ENCODE data around the gene ZNF892. TPM values are rescaled to one million over a fixed set of nuclear protein-coding genes. Genes with fewer than 3 reads are reported as not detected.

ZNF892 gene
- total and polyA plus RNA-seq, 2 of the 13 experiments (the other 11 are each of a cell fraction or from before 2014, with no cell fraction given) = not detected

DNA sequence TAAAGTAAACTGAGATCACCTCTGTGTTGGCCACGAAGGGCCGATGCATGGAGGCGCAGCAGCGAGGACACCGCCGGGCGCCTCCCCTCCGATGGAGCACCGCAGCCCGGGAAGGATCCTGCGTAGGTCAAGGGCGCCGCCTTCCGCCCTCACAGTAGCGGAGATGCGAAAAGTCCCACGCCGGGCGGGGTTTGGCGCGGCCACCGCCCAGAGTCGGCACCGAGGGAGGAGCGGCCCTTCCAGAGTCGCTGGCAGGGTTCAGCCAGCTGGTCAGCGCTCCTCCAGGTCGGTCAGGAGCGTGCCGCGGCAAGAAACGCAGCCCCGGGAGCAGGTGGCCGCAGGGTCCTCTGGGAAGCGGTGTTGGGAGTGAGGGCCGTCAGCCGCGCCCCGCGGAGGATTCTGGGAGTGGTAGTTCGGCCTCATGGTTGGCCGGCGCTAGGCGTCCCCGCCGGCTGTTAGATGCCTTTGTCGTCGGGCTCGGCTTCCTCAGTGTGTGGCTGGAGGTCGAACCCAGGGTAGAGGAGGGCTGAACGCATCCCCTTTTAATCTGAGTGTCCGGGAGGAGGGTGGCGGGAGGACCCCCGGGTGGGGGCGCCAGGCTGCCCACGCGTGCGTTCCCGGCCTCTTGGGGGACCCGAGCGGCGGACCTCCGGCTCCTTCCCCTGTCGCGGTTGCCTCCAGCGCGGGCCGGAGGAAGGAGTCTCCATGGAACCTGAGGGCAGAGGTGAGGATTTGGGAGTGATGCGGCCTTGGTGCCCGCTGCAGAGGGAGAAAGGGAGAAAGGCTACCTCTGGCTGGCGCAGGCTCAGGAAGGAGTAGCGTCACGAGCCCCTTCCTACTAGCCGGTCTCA lies at the start of gene ZNF892 (continued):
- TF ChIP-seq PITX1 (CRISPR knock-in tag; IDR thresholded peaks at IDR 0.05) (peak; percentile 36; the same call in 1 of the 2 replicates), ZNF350 (CRISPR knock-in tag; IDR thresholded peaks at IDR 0.05; ENCODE audit: borderline replicate concordance, low read depth) (no peak; the same call in 1 of the 2 replicates), ZNF703 (CRISPR knock-in tag; IDR thresholded peaks at IDR 0.05; ENCODE audit: borderline replicate concordance) (peak; percentile 48; the same call in 1 of the 2 replicates), SMAD1 (CRISPR knock-in tag; IDR thresholded peaks at IDR 0.05; ENCODE audit: borderline replicate concordance, low read depth) (no peak), ZNF724P (CRISPR knock-in tag; IDR thresholded peaks at IDR 0.05; ENCODE audit: borderline replicate concordance) (no peak), POLR2A (IDR thresholded peaks at IDR 0.05; ENCODE audit: insufficient read depth in 1 of 2, low read depth in 2 of 2, low read length in 2 of 2) (peak in 1 of 2 experiments; percentile 54; a peak in 2 of 4 replicates), ZNF850 (CRISPR knock-in tag; conservative IDR thresholded peaks at IDR 0.05) (no peak), ZNF292 (CRISPR knock-in tag; IDR thresholded peaks at IDR 0.05; ENCODE audit: borderline replicate concordance, low read depth) (no peak; the same call in 1 of the 2 replicates), ZNF451 (CRISPR knock-in tag; IDR thresholded peaks at IDR 0.05) (0 out of 2 replicates have a peak, but pooled peaks have one; percentile 23), ZNF589 (CRISPR knock-in tag; conservative IDR thresholded peaks at IDR 0.05) (no peak), ZNF709 (CRISPR knock-in tag; IDR thresholded peaks at IDR 0.05) (no peak), FOSL2 (CRISPR knock-in tag; IDR thresholded peaks at IDR 0.05) (no peak; the same call in 1 of the 2 replicates), BRD4 (CRISPR knock-in tag; IDR thresholded peaks at IDR 0.05) (0 out of 2 replicates have a peak, but pooled peaks have one; percentile 48)
- TF ChIP-seq, protein P1, sequence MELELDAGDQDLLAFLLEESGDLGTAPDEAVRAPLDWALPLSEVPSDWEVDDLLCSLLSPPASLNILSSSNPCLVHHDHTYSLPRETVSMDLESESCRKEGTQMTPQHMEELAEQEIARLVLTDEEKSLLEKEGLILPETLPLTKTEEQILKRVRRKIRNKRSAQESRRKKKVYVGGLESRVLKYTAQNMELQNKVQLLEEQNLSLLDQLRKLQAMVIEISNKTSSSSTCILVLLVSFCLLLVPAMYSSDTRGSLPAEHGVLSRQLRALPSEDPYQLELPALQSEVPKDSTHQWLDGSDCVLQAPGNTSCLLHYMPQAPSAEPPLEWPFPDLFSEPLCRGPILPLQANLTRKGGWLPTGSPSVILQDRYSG (CRISPR knock-in tag; IDR thresholded peaks at IDR 0.05) = no peak
- TF ChIP-seq, protein P2, sequence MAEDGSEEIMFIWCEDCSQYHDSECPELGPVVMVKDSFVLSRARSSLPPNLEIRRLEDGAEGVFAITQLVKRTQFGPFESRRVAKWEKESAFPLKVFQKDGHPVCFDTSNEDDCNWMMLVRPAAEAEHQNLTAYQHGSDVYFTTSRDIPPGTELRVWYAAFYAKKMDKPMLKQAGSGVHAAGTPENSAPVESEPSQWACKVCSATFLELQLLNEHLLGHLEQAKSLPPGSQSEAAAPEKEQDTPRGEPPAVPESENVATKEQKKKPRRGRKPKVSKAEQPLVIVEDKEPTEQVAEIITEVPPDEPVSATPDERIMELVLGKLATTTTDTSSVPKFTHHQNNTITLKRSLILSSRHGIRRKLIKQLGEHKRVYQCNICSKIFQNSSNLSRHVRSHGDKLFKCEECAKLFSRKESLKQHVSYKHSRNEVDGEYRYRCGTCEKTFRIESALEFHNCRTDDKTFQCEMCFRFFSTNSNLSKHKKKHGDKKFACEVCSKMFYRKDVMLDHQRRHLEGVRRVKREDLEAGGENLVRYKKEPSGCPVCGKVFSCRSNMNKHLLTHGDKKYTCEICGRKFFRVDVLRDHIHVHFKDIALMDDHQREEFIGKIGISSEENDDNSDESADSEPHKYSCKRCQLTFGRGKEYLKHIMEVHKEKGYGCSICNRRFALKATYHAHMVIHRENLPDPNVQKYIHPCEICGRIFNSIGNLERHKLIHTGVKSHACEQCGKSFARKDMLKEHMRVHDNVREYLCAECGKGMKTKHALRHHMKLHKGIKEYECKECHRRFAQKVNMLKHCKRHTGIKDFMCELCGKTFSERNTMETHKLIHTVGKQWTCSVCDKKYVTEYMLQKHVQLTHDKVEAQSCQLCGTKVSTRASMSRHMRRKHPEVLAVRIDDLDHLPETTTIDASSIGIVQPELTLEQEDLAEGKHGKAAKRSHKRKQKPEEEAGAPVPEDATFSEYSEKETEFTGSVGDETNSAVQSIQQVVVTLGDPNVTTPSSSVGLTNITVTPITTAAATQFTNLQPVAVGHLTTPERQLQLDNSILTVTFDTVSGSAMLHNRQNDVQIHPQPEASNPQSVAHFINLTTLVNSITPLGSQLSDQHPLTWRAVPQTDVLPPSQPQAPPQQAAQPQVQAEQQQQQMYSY (CRISPR knock-in tag; IDR thresholded peaks at IDR 0.05) = no peak
- TF ChIP-seq, protein P3, sequence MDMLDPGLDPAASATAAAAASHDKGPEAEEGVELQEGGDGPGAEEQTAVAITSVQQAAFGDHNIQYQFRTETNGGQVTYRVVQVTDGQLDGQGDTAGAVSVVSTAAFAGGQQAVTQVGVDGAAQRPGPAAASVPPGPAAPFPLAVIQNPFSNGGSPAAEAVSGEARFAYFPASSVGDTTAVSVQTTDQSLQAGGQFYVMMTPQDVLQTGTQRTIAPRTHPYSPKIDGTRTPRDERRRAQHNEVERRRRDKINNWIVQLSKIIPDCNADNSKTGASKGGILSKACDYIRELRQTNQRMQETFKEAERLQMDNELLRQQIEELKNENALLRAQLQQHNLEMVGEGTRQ (IDR thresholded peaks at IDR 0.05; ENCODE audit: low read depth, low read length) = no peak
- TF ChIP-seq, protein P3 (CRISPR knock-in tag; IDR thresholded peaks at IDR 0.05; ENCODE audit: borderline replicate concordance) = no peak
- TF ChIP-seq, protein P4, sequence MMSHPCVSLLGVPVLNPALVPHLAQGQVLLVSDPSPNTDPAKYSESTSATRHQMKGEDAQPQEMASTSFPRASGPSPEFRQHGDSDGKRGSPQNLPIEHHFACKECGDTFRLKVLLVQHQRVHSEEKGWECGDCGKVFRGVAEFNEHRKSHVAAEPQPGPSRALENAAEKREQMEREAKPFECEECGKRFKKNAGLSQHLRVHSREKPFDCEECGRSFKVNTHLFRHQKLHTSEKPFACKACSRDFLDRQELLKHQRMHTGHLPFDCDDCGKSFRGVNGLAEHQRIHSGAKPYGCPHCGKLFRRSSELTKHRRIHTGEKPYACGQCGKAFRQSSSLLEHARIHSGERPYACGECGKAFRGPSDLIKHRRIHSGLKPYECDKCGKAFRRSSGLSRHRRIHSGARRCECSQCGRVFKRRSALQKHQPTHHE (CRISPR knock-in tag; IDR thresholded peaks at IDR 0.05; ENCODE audit: borderline replicate concordance) = no peak
- TF ChIP-seq, protein P5, sequence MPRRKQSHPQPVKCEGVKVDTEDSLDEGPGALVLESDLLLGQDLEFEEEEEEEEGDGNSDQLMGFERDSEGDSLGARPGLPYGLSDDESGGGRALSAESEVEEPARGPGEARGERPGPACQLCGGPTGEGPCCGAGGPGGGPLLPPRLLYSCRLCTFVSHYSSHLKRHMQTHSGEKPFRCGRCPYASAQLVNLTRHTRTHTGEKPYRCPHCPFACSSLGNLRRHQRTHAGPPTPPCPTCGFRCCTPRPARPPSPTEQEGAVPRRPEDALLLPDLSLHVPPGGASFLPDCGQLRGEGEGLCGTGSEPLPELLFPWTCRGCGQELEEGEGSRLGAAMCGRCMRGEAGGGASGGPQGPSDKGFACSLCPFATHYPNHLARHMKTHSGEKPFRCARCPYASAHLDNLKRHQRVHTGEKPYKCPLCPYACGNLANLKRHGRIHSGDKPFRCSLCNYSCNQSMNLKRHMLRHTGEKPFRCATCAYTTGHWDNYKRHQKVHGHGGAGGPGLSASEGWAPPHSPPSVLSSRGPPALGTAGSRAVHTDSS (CRISPR knock-in tag; conservative IDR thresholded peaks at IDR 0.05) = no peak
